Endothelial cell of umbilical vein (primary cell): ENCODE data around the gene OR10D3. TPM values are rescaled to one million over a fixed set of nuclear protein-coding genes. Genes with fewer than 3 reads are reported as not detected.

ENCODE experiments used
- BruUV-seq: library from RNA; stranded (reverse); fragments of 400-500 nt; replicated peaks from 2 replicates; lab custom pipeline; 2021; lab: Mats Ljungman, UMichigan
- CTCF ChIA-PET: fragments of 300-600, 350-600 bp; sonication (Branson Sonifier 250); formaldehyde crosslinking; loops from one replicate; lab custom pipeline; 2021; ENCODE audit warnings: antibody characterized with exemption, inconsistent platforms; lab: Charles Lee
- POLR2A ChIA-PET: fragments of 300-600, 350-600 bp; sonication (Branson Sonifier 250); formaldehyde crosslinking; loops from one replicate; lab custom pipeline; 2021; ENCODE audit warnings: antibody characterized with exemption, inconsistent platforms; lab: Charles Lee
- DNase-seq: peaks from one replicate; pipeline ENCODE4 v3.0.0-alpha.2; 2011; ENCODE audit warnings: low read depth, low spot score
- FAIRE-seq: peaks from 2 replicates; lab custom pipeline; 2011; peaks lifted over from hg19 to GRCh38; lab: Jason Lieb, UNC
- H2AFZ ChIP-seq: 2 replicates; pipeline ENCODE4 v1.6.0; 2012; ENCODE audit warnings: low read depth, low read length, control low read depth, inconsistent platforms
- H3K27ac ChIP-seq: 2 replicates; pipeline ENCODE4 v1.5.1; 2011; ENCODE audit warnings: low read depth, mild to moderate bottlenecking, control low read depth, low read length, moderate library complexity; ENCODE audit not compliant: insufficient read depth
- H3K27me3 ChIP-seq, 2 experiments: 2 replicates each; pipeline versions ENCODE4 v1.6.0 to v1.6.1; 2011; ENCODE audit warnings: low read length in 2 of 2, mixed read lengths in 1 of 2; ENCODE audit not compliant: control insufficient read depth in 2 of 2, insufficient read depth in 2 of 2
- H3K36me3 ChIP-seq, 2 experiments: 2 replicates in 1 of 2; 3 replicates in 1 of 2; pipeline ENCODE4 v1.5.1; 2011; ENCODE audit warnings: low read length in 2 of 2, mild to moderate bottlenecking in 1 of 2, moderate library complexity in 1 of 2; ENCODE audit not compliant: control insufficient read depth in 2 of 2, insufficient read depth in 2 of 2; ENCODE audit errors: extremely low read depth in 1 of 2
- H3K4me1 ChIP-seq: 3 replicates; pipeline ENCODE4 v1.5.1; 2011; ENCODE audit warnings: mild to moderate bottlenecking, low read length; ENCODE audit not compliant: control insufficient read depth, insufficient read depth; ENCODE audit errors: extremely low read depth
- H3K4me2 ChIP-seq: 2 replicates; pipeline ENCODE4 v1.6.1; 2011; ENCODE audit warnings: low read length, control low read depth, mixed read lengths; ENCODE audit not compliant: insufficient read depth
- H3K4me3 ChIP-seq, 3 experiments: fragments of 200-600 bp in 1 of 3; sonication (generic), shearing (Covaris generic) in 1 of 3; replicated peaks in 1 of 3; 2 replicates each; pipeline ENCODE4 v1.5.1; 2011 to 2016; ENCODE audit warnings: control low read depth in 3 of 3, low read length in 3 of 3, mild to moderate bottlenecking in 2 of 3, inconsistent platforms in 1 of 3, low read depth in 1 of 3, moderate library complexity in 1 of 3; ENCODE audit not compliant: insufficient read depth in 1 of 3
- H3K79me2 ChIP-seq: 2 replicates; pipeline ENCODE4 v1.6.0; 2012; ENCODE audit warnings: low read length, inconsistent platforms; ENCODE audit not compliant: control insufficient read depth, insufficient read depth
- H3K9ac ChIP-seq: replicated peaks from 2 replicates; pipeline ENCODE3; 2011; ENCODE audit warnings: low read length, control low read depth; ENCODE audit not compliant: insufficient read depth; ENCODE audit errors: extremely low read depth
- H3K9me1 ChIP-seq: replicated peaks from 3 replicates; pipeline ENCODE4 v1.6.0; 2011; ENCODE audit warnings: mild to moderate bottlenecking, low read length; ENCODE audit not compliant: control insufficient read depth, insufficient read depth; ENCODE audit errors: extremely low read depth
- H3K9me3 ChIP-seq: replicated peaks from 2 replicates; pipeline ENCODE4 v1.5.1; 2012; ENCODE audit warnings: low read length, inconsistent platforms; ENCODE audit not compliant: control insufficient read depth, insufficient read depth
- H4K20me1 ChIP-seq: replicated peaks from 2 replicates; pipeline ENCODE3; 2011; ENCODE audit warnings: mild to moderate bottlenecking, low read length; ENCODE audit not compliant: control insufficient read depth, insufficient read depth; ENCODE audit errors: extremely low read depth
- EZH2 ChIP-seq: IDR thresholded peaks from 2 replicates; pipeline ENCODE4 v1.6.1; 2012; ENCODE audit warnings: borderline replicate concordance, low read depth, mild to moderate bottlenecking, moderate library complexity, low read length, inconsistent platforms; ENCODE audit not compliant: severe bottlenecking
- FOS ChIP-seq: IDR thresholded peaks from 2 replicates; pipeline ENCODE4 v1.6.1; 2011; ENCODE audit warnings: mild to moderate bottlenecking, low read length, moderate library complexity, borderline replicate concordance; ENCODE audit not compliant: insufficient read depth
- GATA2 ChIP-seq: IDR thresholded peaks from 2 replicates; pipeline ENCODE4 v1.7.0; 2011; ENCODE audit warnings: low read depth, mild to moderate bottlenecking, moderate library complexity, mixed read lengths, low read length; ENCODE audit not compliant: insufficient read length, insufficient read depth
- JUN ChIP-seq: IDR thresholded peaks from 2 replicates; pipeline ENCODE4 v1.6.1; 2011; ENCODE audit warnings: borderline replicate concordance, low read depth; ENCODE audit not compliant: insufficient read length, insufficient read depth
- MAX ChIP-seq: IDR thresholded peaks from 2 replicates; pipeline ENCODE4 v1.6.1; 2011; ENCODE audit not compliant: insufficient read depth, insufficient read length
- MYC ChIP-seq: IDR thresholded peaks from one replicate; pipeline ENCODE4 v1.6.1; 2011; ENCODE audit warnings: mild to moderate bottlenecking, low read depth, low read length
- POLR2A ChIP-seq: IDR thresholded peaks from 2 replicates; pipeline ENCODE4 v1.6.1; 2012; ENCODE audit warnings: low read depth, mild to moderate bottlenecking, control low read depth, low read length
- POLR2AphosphoS5 ChIP-seq: IDR thresholded peaks from 2 replicates; pipeline ENCODE4 v1.6.1; 2012; ENCODE audit warnings: low read depth, mild to moderate bottlenecking, control low read depth, low read length, moderate library complexity; ENCODE audit not compliant: insufficient read depth
- dilution Hi-C: fragments of 300-500 bp; cut with MboI; formaldehyde crosslinking; loops from one replicate; pipeline ENCODE4 v1.15.0; 2019; ENCODE audit warnings: low sequenced_read_pairs; ENCODE audit not compliant: extremely low pct_ligation_motif_present
- intact Hi-C: fragments of 100-400 bp; cut with micrococcal nuclease; formaldehyde crosslinking; loops from one replicate; pipeline ENCODE4 v1.10.0; 2022
- polyA plus RNA-seq, 4 experiments: library from polyadenylated mRNA; depleted of rRNA in 3 of 4; stranded (reverse) in 3 of 4; unstranded in 1 of 4; fragments of >200 nt; gene quantifications; 2 replicates each; pipeline versions ENCODE4 v1.2.1 to v1.2.3, GENCODE V29; 2011 to 2012; ENCODE audit warnings: missing spikeins in 1 of 4
- total RNA-seq: library from RNA; stranded (reverse); gene quantifications from 2 replicates; pipeline ENCODE4 v1.2.3, GENCODE V29; 2021
- TF ChIP-seq, protein P1 (sequence below), 2 donors: IDR thresholded peaks; 1 replicate in 1 of 2; 2 replicates in 1 of 2; pipeline ENCODE4 v1.5.1; 2011; ENCODE audit warnings: low read length in 2 of 2, mild to moderate bottlenecking in 2 of 2, moderate library complexity in 2 of 2, control low read depth in 1 of 2, inconsistent platforms in 1 of 2, low read depth in 1 of 2; ENCODE audit not compliant: insufficient read depth in 1 of 2; ENCODE audit errors: extremely low read depth in 1 of 2

Gene OR10D3
- total and polyA plus RNA-seq, 2 donors (not counting 3 experiments of a cell fraction or from before 2014, with no cell fraction given), result not detected

DNA sequence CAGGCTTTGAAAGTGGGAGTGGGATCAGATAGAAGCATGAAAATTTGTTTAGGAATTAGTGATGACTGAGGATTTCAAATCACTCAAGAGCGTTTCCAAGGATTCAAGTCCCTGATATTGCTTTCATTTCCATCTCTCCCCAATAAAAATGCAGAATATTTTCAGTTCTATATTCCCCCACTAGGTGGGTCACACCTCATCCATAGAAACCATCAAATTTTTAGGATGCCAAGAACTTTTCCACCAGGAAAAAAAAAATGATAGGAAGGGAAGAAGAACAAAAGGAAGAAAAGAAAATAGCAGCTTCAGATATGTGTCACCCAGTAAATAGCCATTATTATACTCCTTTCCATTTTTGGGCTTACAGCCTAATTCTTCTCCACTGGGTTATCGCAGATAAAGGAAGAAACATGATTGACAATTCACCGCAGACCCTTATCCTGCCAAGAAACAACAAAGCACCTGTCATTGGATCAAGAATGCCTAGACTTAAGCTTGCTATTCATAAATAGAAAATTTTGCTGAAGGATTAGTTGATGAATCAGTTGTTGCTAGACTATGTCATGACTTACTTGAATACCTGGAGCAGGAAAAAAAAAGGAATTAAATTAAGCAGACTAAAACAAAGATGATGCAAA lies 30.3 kb upstream of the OR10D3 start:
- no TSS peak for BruUV-seq
- Histone ChIP-seq H3K36me3 (no peaks in the 10 kb centered on the region), H3K27me3 (peaks cover 2 to 6% of the 10 kb centered on the region in 2 experiments), H3K9ac (no peak overlapping the region), H4K20me1 (no peaks in the 10 kb centered on the region), H2AFZ (no peak overlapping the region), H3K27ac (no peak overlapping the region), H3K9me1 (no peaks in the 10 kb centered on the region), H3K4me2 (no peak overlapping the region), H3K79me2 (no peaks in the 10 kb centered on the region), H3K9me3 (no peaks in the 10 kb centered on the region), H3K4me1 (no peaks in the 10 kb centered on the region), H3K4me3 (no peak overlapping the region)
- no peak for TF ChIP-seq MAX
- intact Hi-C loops, result loop anchor here (2.0 kb wide), 1 partner anchor 42 kb away; no protein-coding TSS in a partner anchor
- no peak for DNase-seq
- ChIA-PET POLR2A (no interaction called here), CTCF (interaction anchor here (1.5 to 1.7 kb wide), 2 partner anchors 9 to 41 kb away, joined by 3 to 6 read pairs; no protein-coding TSS in a partner anchor)
- no peak for FAIRE-seq
- dilution Hi-C loops, result no loop called here

DNA sequence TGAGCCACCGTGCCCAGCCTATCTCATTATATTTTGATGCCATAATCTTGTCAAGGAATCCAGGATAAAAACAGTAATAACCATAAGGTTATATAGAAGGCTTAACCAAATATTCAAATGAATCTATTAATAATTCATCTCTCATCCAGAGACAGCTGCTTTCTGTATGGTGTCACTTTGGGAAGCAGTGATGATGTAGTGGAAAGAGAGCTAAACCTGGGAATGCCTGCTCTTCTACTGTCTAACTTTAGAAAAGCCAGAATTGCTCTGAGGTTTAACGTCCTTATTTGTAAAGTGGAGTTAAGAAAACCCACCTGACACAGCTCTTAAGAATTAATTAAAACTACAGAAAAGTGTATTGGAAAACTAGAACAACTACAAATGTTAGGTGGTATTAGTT lies 29.3 kb upstream of the OR10D3 start:
- TF ChIP-seq FOS (no peak), MYC (no peak), POLR2A (no peak), EZH2 (no peak), MAX (no peak), GATA2 (no peak), POLR2AphosphoS5 (no peak), JUN (no peak)
- TF ChIP-seq, protein P1, sequence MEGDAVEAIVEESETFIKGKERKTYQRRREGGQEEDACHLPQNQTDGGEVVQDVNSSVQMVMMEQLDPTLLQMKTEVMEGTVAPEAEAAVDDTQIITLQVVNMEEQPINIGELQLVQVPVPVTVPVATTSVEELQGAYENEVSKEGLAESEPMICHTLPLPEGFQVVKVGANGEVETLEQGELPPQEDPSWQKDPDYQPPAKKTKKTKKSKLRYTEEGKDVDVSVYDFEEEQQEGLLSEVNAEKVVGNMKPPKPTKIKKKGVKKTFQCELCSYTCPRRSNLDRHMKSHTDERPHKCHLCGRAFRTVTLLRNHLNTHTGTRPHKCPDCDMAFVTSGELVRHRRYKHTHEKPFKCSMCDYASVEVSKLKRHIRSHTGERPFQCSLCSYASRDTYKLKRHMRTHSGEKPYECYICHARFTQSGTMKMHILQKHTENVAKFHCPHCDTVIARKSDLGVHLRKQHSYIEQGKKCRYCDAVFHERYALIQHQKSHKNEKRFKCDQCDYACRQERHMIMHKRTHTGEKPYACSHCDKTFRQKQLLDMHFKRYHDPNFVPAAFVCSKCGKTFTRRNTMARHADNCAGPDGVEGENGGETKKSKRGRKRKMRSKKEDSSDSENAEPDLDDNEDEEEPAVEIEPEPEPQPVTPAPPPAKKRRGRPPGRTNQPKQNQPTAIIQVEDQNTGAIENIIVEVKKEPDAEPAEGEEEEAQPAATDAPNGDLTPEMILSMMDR (IDR thresholded peaks at IDR 0.05; ENCODE audit: extremely low read depth in 1 of 2, insufficient read depth in 1 of 2, low read depth in 1 of 2, low read length in 2 of 2), result no peak
- BruUV-seq, result no TSS peak
- Histone ChIP-seq H2AFZ (no peak overlapping the region), H3K27ac (no peak overlapping the region), H3K9ac (no peak overlapping the region), H3K4me3 (no peak overlapping the region), H3K79me2 (no peaks in the 10 kb centered on the region), H3K27me3 (peaks cover 0 to 6% of the 10 kb centered on the region in 2 experiments), H3K36me3 (no peaks in the 10 kb centered on the region), H4K20me1 (no peaks in the 10 kb centered on the region), H3K9me1 (no peaks in the 10 kb centered on the region), H3K4me2 (no peak overlapping the region), H3K4me1 (no peaks in the 10 kb centered on the region), H3K9me3 (no peaks in the 10 kb centered on the region)
- no peak for DNase-seq
- ChIA-PET POLR2A (no interaction called here), CTCF (interaction anchor here (1.5 to 1.7 kb wide), 2 partner anchors 10 to 40 kb away, joined by 3 to 6 read pairs; no protein-coding TSS in a partner anchor)
- dilution Hi-C loops (no loop called here), intact Hi-C loops (loop anchor here (2.0 kb wide), 1 partner anchor 41 kb away; no protein-coding TSS in a partner anchor)
- no peak for FAIRE-seq
